Measurements from ENCODE around the gene WLS. TPM values are rescaled to one million over a fixed set of nuclear protein-coding genes. Genes with fewer than 3 reads are reported as not detected.
A peak's percentile ranks its signal among the peaks of the same experiment; 100 is the strongest.
"Not testable (repeated sequence)": the region's sequence is repeated elsewhere in the genome, so short reads cannot be mapped to it uniquely, and the experiment has no call there.

WLS gene
- total RNA-seq, 1 donor from 2014 or later, result 306 TPM

DNA sequence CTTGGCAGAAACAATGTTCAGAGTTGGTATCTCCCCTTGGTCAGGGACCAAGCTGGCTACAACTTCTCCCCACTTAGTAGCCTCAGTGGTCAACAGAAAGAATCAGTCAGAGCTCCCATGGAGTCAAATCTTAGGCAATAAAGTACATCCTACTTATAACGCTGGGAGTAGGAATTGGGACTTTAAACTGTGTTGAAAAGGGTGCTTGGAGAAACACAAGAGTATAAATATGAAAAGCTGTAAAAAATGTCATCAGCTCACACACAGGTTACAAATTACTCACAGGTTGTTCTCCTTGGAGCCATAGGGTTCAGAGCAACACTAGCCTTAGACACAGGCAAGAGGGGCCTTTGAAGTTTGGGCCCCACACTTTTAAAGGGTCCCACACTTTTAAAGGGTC, 67.4 kb downstream of the WLS start:
- Mint-ChIP-seq H3K9me3 (no peaks in the 10 kb centered on the region), H3K4me1 (ENCODE audit: unreplicated experiment) (peaks cover 12% of the 10 kb centered on the region), H3K36me3 (peaks cover 39% of the 10 kb centered on the region), H3K27me3 (no peaks in the 10 kb centered on the region), H3K4me3 (no peak overlapping the region), H3K27ac (no peak overlapping the region)
- DNase-seq (ENCODE audit: extremely low spot score, unreplicated experiment), result no peak
- TF ChIP-seq CTCF (conservative IDR thresholded peaks at IDR 0.05), result no peak

- H3K27ac Mint-ChIP-seq, result no peak overlapping the region
- no peaks in the 10 kb centered on the region for H3K9me3 Mint-ChIP-seq
- DNase-seq (ENCODE audit: extremely low spot score, unreplicated experiment), result no peak
- H3K36me3 Mint-ChIP-seq, result peaks cover 39% of the 10 kb centered on the region
- peaks cover 17% of the 10 kb centered on the region for H3K4me1 Mint-ChIP-seq (ENCODE audit: unreplicated experiment)
- no peaks in the 10 kb centered on the region for H3K27me3 Mint-ChIP-seq
- no peak for TF ChIP-seq CTCF (conservative IDR thresholded peaks at IDR 0.05)
- no peak overlapping the region for H3K4me3 Mint-ChIP-seq
Measured at GRCh38 chr1:68163220-68163619, 69.1 kb downstream of the WLS start.

DNA sequence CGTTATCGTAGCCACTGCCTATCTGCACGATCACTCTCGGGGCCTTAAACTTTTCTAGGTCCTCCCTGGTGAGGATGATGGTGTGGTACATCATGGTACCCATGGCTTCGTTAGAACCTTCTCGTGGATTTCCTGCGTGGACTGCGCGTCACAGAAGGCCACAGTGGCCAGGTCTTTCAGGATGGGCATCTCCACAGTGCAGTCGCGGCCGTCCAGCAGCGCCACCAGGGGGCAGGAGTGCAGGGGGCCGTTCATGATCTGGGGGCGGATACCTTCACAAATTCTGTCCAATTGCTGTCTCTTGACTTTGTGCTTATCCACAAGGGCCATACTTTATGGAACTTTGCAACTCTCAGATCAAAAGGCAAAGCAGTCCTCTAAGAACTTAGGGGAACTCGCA, 69.6 kb downstream of the WLS start:
- Mint-ChIP-seq H3K27me3 (no peaks in the 10 kb centered on the region), H3K9me3 (no peaks in the 10 kb centered on the region), H3K36me3 (peaks cover 40% of the 10 kb centered on the region), H3K27ac (no peak overlapping the region), H3K4me3 (no peak overlapping the region), H3K4me1 (ENCODE audit: unreplicated experiment) (peaks cover 17% of the 10 kb centered on the region)
- DNase-seq (ENCODE audit: extremely low spot score, unreplicated experiment), result no peak
- peak; percentile 21 for TF ChIP-seq CTCF (conservative IDR thresholded peaks at IDR 0.05)

- Mint-ChIP-seq H3K4me1 (ENCODE audit: unreplicated experiment) (peaks cover 11% of the 10 kb centered on the region), H3K36me3 (peaks cover 41% of the 10 kb centered on the region)
- not testable (repeated sequence) for H3K9me3 Mint-ChIP-seq; DNase-seq (ENCODE audit: extremely low spot score, unreplicated experiment); H3K4me3 Mint-ChIP-seq; H3K27ac Mint-ChIP-seq; H3K27me3 Mint-ChIP-seq
Measured at GRCh38 chr1:68161672-68162071, 70.7 kb downstream of the WLS start.

DNA sequence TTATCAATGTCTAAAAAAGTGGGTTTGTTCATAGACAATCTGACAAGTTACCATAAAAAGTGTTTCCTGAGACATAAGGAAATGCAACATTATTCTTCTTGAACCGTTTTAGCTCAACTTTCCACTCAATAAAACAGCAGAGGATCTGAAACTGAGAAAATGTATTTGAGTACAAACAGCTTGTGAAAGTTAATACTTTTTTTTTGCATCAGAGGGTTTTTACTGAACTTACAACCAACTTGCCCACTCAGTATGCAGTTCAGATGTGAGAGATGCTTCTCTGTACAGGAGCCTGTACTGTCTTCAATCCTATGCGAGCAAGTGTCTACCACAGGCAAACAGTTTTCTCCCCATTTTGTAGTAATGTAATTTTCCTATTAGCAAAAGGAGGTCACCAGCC, 71.4 kb downstream of the WLS start:
- not testable (repeated sequence) for H3K27me3 Mint-ChIP-seq; H3K4me1 Mint-ChIP-seq (ENCODE audit: unreplicated experiment); H3K27ac Mint-ChIP-seq; H3K4me3 Mint-ChIP-seq; H3K9me3 Mint-ChIP-seq; DNase-seq (ENCODE audit: extremely low spot score, unreplicated experiment)
- H3K36me3 Mint-ChIP-seq, result peaks cover 46% of the 10 kb centered on the region

- no peak for TF ChIP-seq CTCF (conservative IDR thresholded peaks at IDR 0.05)
- H3K4me1 Mint-ChIP-seq (ENCODE audit: unreplicated experiment), result peaks cover 5% of the 10 kb centered on the region
- no peak overlapping the region for H3K4me3 Mint-ChIP-seq
- H3K36me3 Mint-ChIP-seq, result peaks cover 53% of the 10 kb centered on the region
- H3K9me3 Mint-ChIP-seq, result no peaks in the 10 kb centered on the region
- H3K27me3 Mint-ChIP-seq, result no peaks in the 10 kb centered on the region
- DNase-seq (ENCODE audit: extremely low spot score, unreplicated experiment), result no peak
- H3K27ac Mint-ChIP-seq, result no peak overlapping the region
Measured at GRCh38 chr1:68160021-68160420, 72.3 kb downstream of the WLS start.

GRCh38 chr1:68158837-68159236, 73.5 kb downstream of the WLS start:
- no peaks in the 10 kb centered on the region for H3K27me3 Mint-ChIP-seq
- H3K4me1 Mint-ChIP-seq (ENCODE audit: unreplicated experiment), result peaks cover 5% of the 10 kb centered on the region
- H3K9me3 Mint-ChIP-seq, result no peaks in the 10 kb centered on the region
- TF ChIP-seq CTCF (conservative IDR thresholded peaks at IDR 0.05), result no peak
- DNase-seq (ENCODE audit: extremely low spot score, unreplicated experiment), result no peak
- H3K36me3 Mint-ChIP-seq, result peaks cover 49% of the 10 kb centered on the region
- no peak overlapping the region for H3K4me3 Mint-ChIP-seq
- H3K27ac Mint-ChIP-seq, result peak overlapping the region; percentile 50

Data from type B pancreatic cell (in vitro differentiated cells).